Vagina (tissue), 2 donors: ENCODE data around the gene SLC16A12. TPM values are rescaled to one million over a fixed set of nuclear protein-coding genes. Genes with fewer than 3 reads are reported as not detected.
"Not testable (repeated sequence)": the region's sequence is repeated elsewhere in the genome, so short reads cannot be mapped to it uniquely, and the experiment has no call there.

Experiments
- DNase-seq, 2 donors: peaks; one replicate each; pipeline ENCODE4 v3.0.0-alpha.2; 2017; ENCODE audit errors: extremely low spot score in 2 of 2
- H3K27ac ChIP-seq: fragments of 200-600 bp; sonication (generic); one replicate; pipeline ENCODE4 v1.5.1; 2019
- H3K27me3 ChIP-seq: fragments of 200-600 bp; sonication (generic); one replicate; pipeline ENCODE4 v1.5.1; 2019
- H3K36me3 ChIP-seq, 2 donors: fragments of 200-600 bp; sonication (generic); one replicate each; pipeline ENCODE4 v1.5.1; 2017 to 2019
- H3K4me1 ChIP-seq: fragments of 200-600 bp; sonication (generic); one replicate; pipeline ENCODE4 v1.5.1; 2019
- H3K4me3 ChIP-seq, 2 donors: fragments of 200-600 bp; sonication (generic); 1 replicate in 1 of 2; 2 replicates in 1 of 2; pipeline ENCODE4 v1.5.1; 2016 to 2019
- H3K9me3 ChIP-seq: fragments of 200-600 bp; sonication (generic); one replicate; pipeline ENCODE4 v1.5.1; 2019
- POLR2A ChIP-seq, 2 donors: fragments of 450-650 bp; IDR thresholded peaks; one replicate each; pipeline ENCODE4 v1.6.1; 2017; ENCODE audit warnings: antibody characterized with exemption in 2 of 2, mild to moderate bottlenecking in 2 of 2, moderate library complexity in 2 of 2
- POLR2AphosphoS5 ChIP-seq, 2 donors: sonication (generic); formaldehyde crosslinking; IDR thresholded peaks; one replicate each; pipeline ENCODE4 v1.9.0; 2017; ENCODE audit warnings: antibody characterized with exemption in 2 of 2, mild to moderate bottlenecking in 2 of 2, low read depth in 1 of 2; ENCODE audit not compliant: insufficient read depth in 1 of 2
- intact Hi-C: fragments of 100-400 bp; cut with DNase I; formaldehyde crosslinking; loops from one replicate; pipeline ENCODE4 v1.15.1; 2023
- total RNA-seq: library from RNA; depleted of rRNA; stranded (reverse); fragments of >200 nt; gene quantifications from one replicate; pipeline ENCODE4 v1.2.3, GENCODE V29; 2016
- TF ChIP-seq, protein P1 (sequence below), 3 experiments: fragments of 450-650 bp in 2 of 3; fragments of 200-600 bp in 1 of 3; sonication (generic) in 1 of 3; IDR thresholded peaks; one replicate each; pipeline ENCODE4 v1.5.1; 2017 to 2019; ENCODE audit warnings: antibody characterized with exemption in 3 of 3, mild to moderate bottlenecking in 2 of 3, moderate library complexity in 2 of 3

SLC16A12 gene
- total RNA-seq, 1 donor from 2014 or later = 3.7 TPM

DNA sequence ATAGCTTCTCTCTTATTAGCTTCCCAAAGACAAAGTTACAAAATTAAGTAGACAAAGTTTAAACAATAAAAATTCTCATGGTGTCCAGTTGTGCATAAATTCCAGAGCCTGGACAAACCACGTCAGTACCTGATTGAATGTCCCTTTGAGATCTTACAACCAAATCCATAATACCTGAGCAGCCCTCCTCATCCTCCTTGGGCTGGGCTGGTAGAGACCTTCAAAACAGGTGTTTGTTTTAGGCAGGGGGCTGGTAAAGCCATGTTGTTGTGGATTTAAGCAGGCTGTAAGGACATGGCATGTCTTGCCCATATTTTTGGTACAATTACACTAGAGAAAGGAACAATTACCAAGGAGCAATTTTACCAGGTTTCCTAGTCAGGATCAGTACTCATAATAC, 118.9 kb downstream of the SLC16A12 start:
- intact Hi-C loops = no loop called here
- Histone ChIP-seq H3K36me3 (peaks cover 0 to 9% of the 10 kb centered on the region in 2 donors), H3K9me3 (no peaks in the 10 kb centered on the region), H3K4me3 (no peak overlapping the region), H3K27ac (peak overlapping the region; percentile 99), H3K4me1 (peaks cover 36% of the 10 kb centered on the region), H3K27me3 (no peaks in the 10 kb centered on the region)
- DNase-seq = no peak
- TF ChIP-seq POLR2A (IDR thresholded peaks at IDR 0.05) (no peak), POLR2AphosphoS5 (IDR thresholded peaks at IDR 0.05; ENCODE audit: insufficient read depth in 1 of 2, low read depth in 1 of 2) (no peak)
- TF ChIP-seq, protein P1, sequence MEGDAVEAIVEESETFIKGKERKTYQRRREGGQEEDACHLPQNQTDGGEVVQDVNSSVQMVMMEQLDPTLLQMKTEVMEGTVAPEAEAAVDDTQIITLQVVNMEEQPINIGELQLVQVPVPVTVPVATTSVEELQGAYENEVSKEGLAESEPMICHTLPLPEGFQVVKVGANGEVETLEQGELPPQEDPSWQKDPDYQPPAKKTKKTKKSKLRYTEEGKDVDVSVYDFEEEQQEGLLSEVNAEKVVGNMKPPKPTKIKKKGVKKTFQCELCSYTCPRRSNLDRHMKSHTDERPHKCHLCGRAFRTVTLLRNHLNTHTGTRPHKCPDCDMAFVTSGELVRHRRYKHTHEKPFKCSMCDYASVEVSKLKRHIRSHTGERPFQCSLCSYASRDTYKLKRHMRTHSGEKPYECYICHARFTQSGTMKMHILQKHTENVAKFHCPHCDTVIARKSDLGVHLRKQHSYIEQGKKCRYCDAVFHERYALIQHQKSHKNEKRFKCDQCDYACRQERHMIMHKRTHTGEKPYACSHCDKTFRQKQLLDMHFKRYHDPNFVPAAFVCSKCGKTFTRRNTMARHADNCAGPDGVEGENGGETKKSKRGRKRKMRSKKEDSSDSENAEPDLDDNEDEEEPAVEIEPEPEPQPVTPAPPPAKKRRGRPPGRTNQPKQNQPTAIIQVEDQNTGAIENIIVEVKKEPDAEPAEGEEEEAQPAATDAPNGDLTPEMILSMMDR (IDR thresholded peaks at IDR 0.05) = no peak

- intact Hi-C loops = no loop called here
- Histone ChIP-seq H3K27ac (peak overlapping the region; percentile 99), H3K9me3 (no peaks in the 10 kb centered on the region), H3K36me3 (peaks cover 0 to 9% of the 10 kb centered on the region in 2 donors), H3K4me3 (peak overlapping the region; percentile 85 to 88), H3K27me3 (no peaks in the 10 kb centered on the region), H3K4me1 (peaks cover 36% of the 10 kb centered on the region)
- DNase-seq = no peak
- TF ChIP-seq, protein P1 (IDR thresholded peaks at IDR 0.05) = no peak
- TF ChIP-seq POLR2AphosphoS5 (IDR thresholded peaks at IDR 0.05; ENCODE audit: insufficient read depth in 1 of 2, low read depth in 1 of 2) = peak; percentile 17 to 76
- no peak for TF ChIP-seq POLR2A (IDR thresholded peaks at IDR 0.05)
Measured at GRCh38 chr10:89414879-89415821, 120.2 kb downstream of the SLC16A12 start.

GRCh38 chr10:89414146-89414878, 121.1 kb downstream of the SLC16A12 start, which contains the start of gene IFIT5:
TSS of gene IFIT5 (plus strand) at chr10:89414568. CDS start at chr10:89414799, 231 bp downstream.
- TF ChIP-seq POLR2A (IDR thresholded peaks at IDR 0.05) = peak in 1 of 2 donors; percentile 43
- TF ChIP-seq, protein P1 (IDR thresholded peaks at IDR 0.05) = no peak
- peak in 1 of 2 donors; percentile 17 for TF ChIP-seq POLR2AphosphoS5 (IDR thresholded peaks at IDR 0.05; ENCODE audit: insufficient read depth in 1 of 2, low read depth in 1 of 2)
- Histone ChIP-seq H3K36me3 (peaks cover 0 to 9% of the 10 kb centered on the region in 2 donors), H3K4me3 (peak within 1 kb of the TSS; percentile 85 to 88), H3K27ac (peak within 1 kb of the TSS; percentile 99), H3K9me3 (no peaks in the 10 kb centered on the region), H3K27me3 (no peaks in the 10 kb centered on the region), H3K4me1 (peaks cover 36% of the 10 kb centered on the region)
- intact Hi-C loops = no loop called here
- peak in 1 of 2 donors; percentile 90 for DNase-seq

DNA sequence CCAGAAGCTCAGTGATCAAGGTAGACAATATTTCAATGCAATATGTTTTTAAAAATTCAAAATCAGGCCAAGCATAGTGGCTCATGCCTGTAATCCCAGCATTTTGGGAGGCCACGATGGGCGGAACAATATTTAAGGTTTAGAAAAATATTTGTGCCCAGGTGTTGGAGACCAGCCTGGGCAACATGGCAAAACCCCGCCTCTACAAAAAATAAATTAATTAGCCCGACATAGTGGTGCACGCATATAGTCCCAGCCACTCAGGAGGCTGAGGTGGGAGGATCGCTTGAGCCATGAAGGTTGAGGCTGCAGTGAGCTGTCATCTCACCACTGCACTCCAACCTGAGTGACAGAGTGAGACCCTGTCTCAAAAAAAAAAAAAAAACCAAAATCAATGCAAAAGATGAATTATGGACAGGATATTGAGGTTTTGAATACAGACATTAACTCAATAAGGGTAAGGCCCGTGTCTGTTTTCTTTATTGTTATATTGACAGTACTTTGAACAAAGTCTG, 121.9 kb downstream of the SLC16A12 start:
- no peaks in the 10 kb centered on the region for H3K27me3 ChIP-seq
- no peak overlapping the region for H3K4me3 ChIP-seq
- TF ChIP-seq, protein P1 (IDR thresholded peaks at IDR 0.05) = no peak
- TF ChIP-seq POLR2AphosphoS5 (IDR thresholded peaks at IDR 0.05; ENCODE audit: insufficient read depth in 1 of 2, low read depth in 1 of 2) (no peak), POLR2A (IDR thresholded peaks at IDR 0.05) (no peak)
- peaks cover 32% of the 10 kb centered on the region for H3K4me1 ChIP-seq
- H3K36me3 ChIP-seq = peaks cover 0 to 9% of the 10 kb centered on the region in 2 donors
- peak overlapping the region; percentile 99 for H3K27ac ChIP-seq
- H3K9me3 ChIP-seq = no peaks in the 10 kb centered on the region
- intact Hi-C loops = no loop called here
- no peak for DNase-seq

GRCh38 chr10:89412276-89412675, 123.1 kb downstream of the SLC16A12 start:
- H3K4me3 ChIP-seq, H3K9me3 ChIP-seq, H3K36me3 ChIP-seq, DNase-seq, H3K27me3 ChIP-seq, H3K27ac ChIP-seq, intact Hi-C loops: not testable (repeated sequence)
- H3K4me1 ChIP-seq = peaks cover 24% of the 10 kb centered on the region

- intact Hi-C loops, H3K9me3 ChIP-seq, H3K27ac ChIP-seq, H3K4me3 ChIP-seq, H3K27me3 ChIP-seq, H3K36me3 ChIP-seq, DNase-seq: not testable (repeated sequence)
- H3K4me1 ChIP-seq = peaks cover 16% of the 10 kb centered on the region
Measured at GRCh38 chr10:89411135-89411534, 124.3 kb downstream of the SLC16A12 start.

GRCh38 chr10:89410551-89410950, 124.8 kb downstream of the SLC16A12 start:
- H3K27me3 ChIP-seq, H3K9me3 ChIP-seq, H3K36me3 ChIP-seq, DNase-seq, H3K27ac ChIP-seq, intact Hi-C loops, H3K4me3 ChIP-seq: not testable (repeated sequence)
- peaks cover 10% of the 10 kb centered on the region for H3K4me1 ChIP-seq

GRCh38 chr10:89409282-89409681, 126.1 kb downstream of the SLC16A12 start:
- intact Hi-C loops = not testable (repeated sequence)

More at GRCh38 chr10:89409282-89409681, 126.1 kb downstream of the SLC16A12 start:
- not testable (repeated sequence) for H3K36me3 ChIP-seq, H3K4me3 ChIP-seq, DNase-seq, H3K27ac ChIP-seq, H3K9me3 ChIP-seq, H3K27me3 ChIP-seq
- H3K4me1 ChIP-seq = peaks cover 10% of the 10 kb centered on the region
